Small intestine (tissue), 4 donors: ENCODE measurements around the gene ARSI. TPM values are rescaled to one million over a fixed set of nuclear protein-coding genes. Genes with fewer than 3 reads are reported as not detected.

ENCODE experiments used
- polyA plus RNA-seq, 4 donors: library from polyadenylated mRNA; stranded (reverse) in 3 of 4; unstranded in 1 of 4; fragments of 200-250 nt in 3 of 4; fragments of 120-200 nt in 1 of 4; gene quantifications; one replicate each; pipeline versions ENCODE4 v1.2.1 to v1.2.3, GENCODE V29; 2013
- donor health status: healthy with polysubstance abuse.
- donor health status: Bipolar disorder and iron deficiency.
- donor health status: healthy.

Gene ARSI
- polyA plus RNA-seq, 4 donors: 0.40 to 1.4 TPM; not detected in 2

Other genes starting within 250 kb of the ARSI start
- gene CSF1R, start 216.4 kb downstream of the ARSI start, polyA plus RNA-seq: 10 to 100 TPM in 1 of 4 donors, 1 to 10 TPM in 3; 4.1 to 31.1 (median 6.1) TPM
- 10 to 100 TPM in 2 of 4 donors, 1 to 10 TPM in 1, under 1 TPM in 1; 0.45 to 31.6 (median 11.8) TPM for gene PDGFRB, start 147.1 kb downstream of the ARSI start, polyA plus RNA-seq
- 100 to 1,000 TPM; 205 to 308 (median 228) TPM for gene CDX1, start 136.1 kb downstream of the ARSI start, polyA plus RNA-seq
- 1 to 10 TPM in 3 of 4 donors, under 1 TPM in 1; 0.81 to 7.1 (median 2.2) TPM for gene SLC6A7, start 112.8 kb downstream of the ARSI start, polyA plus RNA-seq
- gene CAMK2A, start 13.1 kb downstream of the ARSI start, polyA plus RNA-seq: under 1 TPM in 2 of 4 donors, not detected in 2; 0.46 to 0.52 TPM
- gene TCOF1, start 54.8 kb upstream of the ARSI start, polyA plus RNA-seq: 10 to 100 TPM; 18.3 to 29.7 (median 20.6) TPM
- 100 to 1,000 TPM; 288 to 939 (median 754) TPM for gene CD74, start 110.0 kb upstream of the ARSI start, polyA plus RNA-seq
- 1,000 to 10,000 TPM; 2,525 to 5,825 (median 4,194) TPM for gene RPS14, start 146.8 kb upstream of the ARSI start, polyA plus RNA-seq
- gene NDST1, start 205.2 kb upstream of the ARSI start, polyA plus RNA-seq: 10 to 100 TPM in 3 of 4 donors, 1 to 10 TPM in 1; 7.4 to 44.5 (median 21.0) TPM